ENCODE results near the gene CT45A1.
"Not testable (repeated sequence)": the region's sequence is repeated elsewhere in the genome, so short reads cannot be mapped to it uniquely, and the experiment has no call there.

Gene CT45A1, protein sequence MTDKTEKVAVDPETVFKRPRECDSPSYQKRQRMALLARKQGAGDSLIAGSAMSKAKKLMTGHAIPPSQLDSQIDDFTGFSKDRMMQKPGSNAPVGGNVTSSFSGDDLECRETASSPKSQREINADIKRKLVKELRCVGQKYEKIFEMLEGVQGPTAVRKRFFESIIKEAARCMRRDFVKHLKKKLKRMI

DNA sequence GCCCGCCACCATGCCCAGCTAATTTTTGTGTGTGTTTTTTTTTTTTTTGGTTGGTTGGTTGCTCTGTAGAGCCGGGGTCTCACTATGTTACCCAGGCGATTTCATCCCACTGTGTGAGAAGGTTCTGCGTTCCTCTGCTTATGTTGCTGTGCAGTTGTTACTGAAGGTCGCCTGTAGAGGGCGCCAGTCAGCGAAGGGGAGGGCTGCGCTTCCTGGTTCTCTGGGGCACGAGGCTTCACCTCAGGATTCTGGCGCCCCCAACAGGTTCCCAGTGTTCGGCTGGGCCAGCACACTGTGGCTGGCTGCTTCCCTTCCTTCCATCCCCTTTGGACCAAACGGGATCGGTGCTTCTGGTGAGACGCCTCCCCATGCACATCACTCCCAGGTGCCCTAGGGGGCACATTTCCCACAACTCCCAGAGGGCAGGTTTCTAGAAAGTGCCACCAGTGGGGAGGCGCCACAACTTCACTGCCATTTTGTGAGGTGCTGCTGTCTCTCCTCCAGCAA, at the start of gene CT45A1:
CT45A1 (plus strand) TSS at position 457 of the 507 bp plus-strand sequence. CDS start 5,302 bp downstream, outside the sequence.
- not testable (repeated sequence) for DNase-seq

DNA sequence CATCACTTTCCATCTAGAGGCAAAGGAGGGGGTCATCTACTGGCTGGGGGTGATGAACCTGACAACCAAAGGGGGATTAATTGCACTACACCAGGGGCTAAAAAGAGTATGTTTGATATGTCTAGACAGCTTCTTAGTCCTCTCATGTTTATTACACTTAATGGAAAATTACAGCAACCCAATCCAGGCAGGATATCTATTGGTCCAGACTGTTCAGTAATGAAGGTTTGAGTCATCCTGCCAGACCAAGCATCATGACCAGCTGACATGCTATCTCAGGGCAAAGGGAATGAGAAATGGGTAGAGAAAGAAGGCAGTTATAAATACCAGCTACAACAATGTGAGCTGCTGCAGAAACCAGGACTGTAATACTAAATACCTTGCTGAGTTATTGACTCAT, 40.5 kb upstream of the CT45A1 start:
- not testable (repeated sequence) for DNase-seq

DNA sequence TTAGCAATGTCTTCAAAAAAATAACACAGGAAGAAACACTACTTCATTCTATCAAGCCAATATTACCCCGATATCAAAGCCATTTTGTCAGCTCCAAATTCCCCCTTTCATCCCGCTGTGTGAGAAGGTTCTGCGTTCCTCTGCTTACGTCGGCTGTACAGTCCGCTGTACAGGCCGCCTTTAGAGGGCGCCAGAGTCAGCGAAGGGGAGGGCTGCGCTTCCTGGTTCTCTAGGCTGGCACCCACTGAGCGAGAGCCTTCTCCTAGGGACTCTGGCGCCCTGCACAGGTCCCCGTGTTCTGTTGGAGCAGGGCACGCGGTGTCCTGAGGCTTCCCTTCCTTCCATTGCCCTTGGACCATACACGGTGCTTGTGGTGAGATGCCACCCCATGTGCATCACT, 25.3 kb upstream of the CT45A1 start:
- DNase-seq: no peak

DNA sequence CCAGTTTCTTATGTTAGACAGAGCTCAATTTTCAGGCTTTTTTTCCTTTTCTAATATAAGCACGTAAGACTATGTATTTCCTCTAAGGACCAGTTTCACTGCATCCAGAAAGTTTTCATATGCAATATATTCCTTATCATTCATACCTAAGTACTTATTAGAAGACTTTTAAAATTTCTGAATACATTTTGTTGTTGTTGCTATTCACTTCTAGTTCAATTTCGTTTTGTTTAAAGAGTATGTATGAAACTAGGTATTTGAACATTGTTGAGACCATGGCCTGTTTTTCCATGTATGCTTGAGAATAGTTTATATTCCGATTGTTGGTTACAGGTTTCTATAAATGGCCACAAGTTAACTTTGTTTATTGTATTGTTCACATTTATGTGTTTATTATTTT, 18.0 kb upstream of the CT45A1 start:
- DNase-seq: no peak

DNA sequence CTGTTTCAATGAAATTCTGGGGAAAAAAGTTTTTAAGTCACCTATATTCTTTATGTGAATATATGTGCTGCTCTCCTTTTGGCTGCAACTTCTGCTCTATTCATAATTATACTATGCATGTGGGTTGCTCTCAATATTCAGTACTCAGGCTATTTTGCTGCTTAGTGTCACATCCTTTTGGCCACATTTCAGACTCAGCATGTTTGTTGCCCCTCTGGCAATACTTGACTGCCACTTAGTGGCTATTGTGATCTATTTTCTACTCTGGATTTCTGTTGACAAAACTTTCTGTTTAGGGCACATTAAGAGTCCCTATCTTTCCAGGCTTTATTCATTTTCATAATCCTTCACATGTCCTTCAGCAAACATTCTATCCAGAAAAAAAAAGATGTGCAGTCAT, 15.8 kb upstream of the CT45A1 start:
- no peak for DNase-seq

DNA sequence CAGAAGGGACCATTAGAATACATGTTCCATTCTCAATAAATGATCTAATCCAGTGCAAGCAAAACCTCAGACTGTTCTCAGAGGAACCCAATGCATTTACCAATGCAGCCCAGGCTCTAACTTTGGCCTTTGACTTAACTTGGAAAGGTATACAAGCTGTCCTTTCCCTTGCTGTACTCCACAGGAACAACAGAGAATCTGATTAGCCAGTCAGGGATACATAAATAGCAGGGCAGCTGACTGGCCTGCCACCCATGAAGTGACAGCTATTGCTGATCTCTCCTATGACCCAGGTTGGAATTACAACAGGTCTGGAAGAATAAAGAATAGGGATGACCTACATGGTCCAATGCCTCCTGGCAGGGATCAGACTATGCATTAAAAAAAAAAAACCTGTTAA, 14.5 kb upstream of the CT45A1 start:
- no peak for DNase-seq

DNA sequence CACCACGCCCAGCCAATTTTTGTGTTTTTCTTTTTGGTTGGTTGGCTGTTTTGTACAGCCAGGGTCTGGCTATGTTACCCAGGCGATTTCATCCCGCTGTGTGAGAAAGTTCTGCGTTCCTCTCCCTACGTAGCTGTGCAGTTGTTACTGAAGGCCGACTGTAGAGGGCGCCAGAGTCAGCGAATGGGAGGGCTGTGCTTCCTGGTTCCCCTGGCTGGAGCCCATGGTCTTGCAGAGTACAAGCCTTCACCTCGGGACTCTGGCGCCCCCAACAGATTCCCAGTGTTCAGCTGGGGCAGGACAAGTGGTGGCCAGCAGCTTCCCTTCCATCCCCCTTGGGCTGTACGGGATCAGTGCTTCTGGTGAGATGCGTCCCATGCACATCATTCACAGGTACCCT, 5.6 kb upstream of the CT45A1 start:
- DNase-seq: no peak

DNA sequence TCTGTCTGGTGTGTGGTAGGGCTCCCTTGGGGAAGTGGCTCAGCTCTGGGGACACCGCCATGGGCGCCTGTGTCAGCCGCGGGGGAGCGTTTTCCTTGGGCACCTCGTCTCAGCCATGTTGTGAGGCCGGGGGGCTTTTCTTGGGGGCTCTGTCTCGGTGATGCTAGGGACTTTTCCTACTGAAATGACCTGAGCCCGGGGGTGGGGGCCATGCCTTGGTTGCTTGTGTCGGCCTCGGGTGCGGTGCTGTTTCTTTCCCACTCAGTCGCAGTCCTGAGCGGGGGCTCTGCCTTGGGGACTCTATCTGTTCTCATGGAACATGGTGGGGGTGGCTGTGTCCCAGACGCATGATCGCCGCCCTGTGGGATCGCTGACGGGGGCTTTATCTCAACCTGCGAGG, 356 bp downstream of the CT45A1 start:
- DNase-seq: no peak

DNA sequence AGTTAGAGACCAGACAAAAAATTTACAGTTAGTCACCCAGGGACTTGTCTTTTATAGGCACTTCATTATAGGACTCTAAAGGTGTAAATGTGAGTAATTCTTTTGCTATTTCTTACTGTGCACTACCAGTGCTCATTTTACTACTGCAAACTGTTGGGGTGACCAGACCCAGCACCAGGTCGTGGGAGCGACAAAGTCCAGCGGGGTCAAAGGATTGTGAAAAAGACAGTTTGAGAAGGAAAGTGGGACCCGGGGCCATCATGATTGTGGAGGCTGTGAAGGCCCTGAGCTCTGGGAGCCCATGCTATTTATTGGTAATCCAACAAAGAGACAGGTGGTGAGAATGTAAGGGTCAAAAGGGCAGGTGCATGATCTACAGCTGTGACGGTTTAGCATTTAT, 21.2 kb downstream of the CT45A1 start:
- not testable (repeated sequence) for DNase-seq

DNA sequence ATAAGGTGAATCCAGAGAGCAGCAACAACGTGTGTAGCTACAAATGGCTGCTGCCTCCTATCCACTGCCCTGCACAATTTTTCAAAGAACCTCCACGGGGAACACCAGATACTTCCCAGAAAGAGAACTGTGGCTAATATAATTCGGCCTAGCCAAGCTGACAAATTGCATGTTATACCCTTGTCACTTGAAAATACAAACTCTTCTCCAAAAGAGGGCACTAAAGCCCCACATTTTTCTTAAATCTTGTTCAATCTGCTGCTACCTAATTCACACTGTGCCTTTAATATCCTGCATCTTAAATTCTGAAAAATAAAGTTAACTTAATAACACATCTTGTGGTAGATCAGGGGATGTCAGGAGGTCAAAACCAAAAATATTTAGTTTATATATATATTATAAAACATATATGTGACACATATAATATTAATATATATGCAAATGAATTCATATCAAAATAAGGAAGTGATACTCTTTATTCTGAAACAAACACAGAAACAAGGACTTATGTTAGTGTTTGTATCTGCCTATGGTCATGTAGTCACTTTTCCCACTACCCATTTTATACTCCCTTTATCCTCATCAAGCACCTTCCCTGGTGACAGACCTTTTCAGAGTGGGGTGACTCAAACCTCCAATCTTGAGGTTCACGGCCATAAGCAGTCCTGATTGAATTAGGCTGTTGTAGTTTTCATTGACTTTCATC, 24.1 kb downstream of the CT45A1 start:
- DNase-seq: no peak

DNA sequence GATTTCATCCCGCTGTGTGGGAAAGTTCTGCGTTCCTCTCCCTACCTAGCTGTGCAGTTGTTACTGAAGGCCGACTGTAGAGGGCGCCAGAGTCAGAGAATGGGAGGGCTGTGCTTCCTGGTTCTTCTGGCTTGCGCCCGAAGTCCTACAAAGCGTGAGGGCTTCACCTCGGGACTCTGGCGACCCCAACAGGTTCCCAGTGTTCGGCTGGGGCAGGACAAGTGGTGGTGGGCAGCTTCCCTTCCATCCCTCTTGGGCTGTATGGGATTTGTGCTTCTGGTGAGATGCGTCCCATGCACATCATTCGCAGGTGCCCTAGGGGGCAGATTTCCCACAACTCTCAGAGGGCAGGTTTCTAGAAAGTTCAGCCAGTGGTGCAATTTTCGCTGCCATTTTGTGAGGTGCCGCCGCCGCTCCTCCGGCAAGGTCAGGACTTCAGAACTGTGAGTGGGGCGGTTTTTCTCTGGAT, 27.3 kb downstream of the CT45A1 start:
- no peak for DNase-seq

DNA sequence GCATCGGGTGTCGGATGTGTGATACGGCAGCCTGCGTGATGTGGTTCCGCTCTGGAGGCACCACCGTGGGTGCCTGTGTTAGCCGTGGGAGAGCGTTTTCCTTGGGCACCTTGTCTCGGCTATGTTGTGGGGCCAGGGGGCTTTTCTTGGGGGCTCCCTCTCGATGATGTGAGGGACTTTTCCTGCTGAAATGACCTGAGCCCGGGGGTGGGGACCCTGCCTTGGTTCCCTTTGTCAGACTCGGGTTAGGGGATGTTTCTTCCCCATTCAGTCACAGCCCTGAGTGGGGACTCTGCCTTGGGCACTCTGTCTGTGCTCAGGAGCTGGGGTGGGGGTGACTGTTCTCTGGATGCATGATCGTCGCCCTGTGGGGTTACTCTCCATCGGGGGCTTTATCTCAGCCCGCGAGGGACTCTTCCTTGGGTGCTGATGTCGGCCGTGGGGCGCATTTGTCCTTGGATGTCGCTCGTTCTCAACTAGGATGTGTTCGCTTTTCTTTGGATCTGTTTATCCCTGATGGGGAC, 27.8 kb downstream of the CT45A1 start:
- no peak for DNase-seq

DNA sequence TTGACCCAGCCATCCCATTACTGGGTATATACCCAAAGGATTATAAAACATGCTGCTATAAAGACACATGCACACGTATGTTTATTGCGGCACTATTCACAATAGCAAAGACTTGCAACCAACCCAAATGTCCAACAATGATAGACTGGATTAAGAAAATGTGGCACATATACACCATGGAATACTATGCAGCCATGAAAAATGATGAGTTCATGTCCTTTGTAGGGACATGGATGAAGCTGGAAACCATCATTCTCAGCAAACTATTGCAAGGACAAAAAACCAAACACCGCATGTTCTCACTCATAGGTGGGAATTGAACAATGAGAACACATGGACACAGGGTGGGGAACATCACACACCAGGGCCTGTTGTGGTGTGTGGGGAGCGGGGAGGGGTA, 31.3 kb downstream of the CT45A1 start:
- not testable (repeated sequence) for DNase-seq

DNA sequence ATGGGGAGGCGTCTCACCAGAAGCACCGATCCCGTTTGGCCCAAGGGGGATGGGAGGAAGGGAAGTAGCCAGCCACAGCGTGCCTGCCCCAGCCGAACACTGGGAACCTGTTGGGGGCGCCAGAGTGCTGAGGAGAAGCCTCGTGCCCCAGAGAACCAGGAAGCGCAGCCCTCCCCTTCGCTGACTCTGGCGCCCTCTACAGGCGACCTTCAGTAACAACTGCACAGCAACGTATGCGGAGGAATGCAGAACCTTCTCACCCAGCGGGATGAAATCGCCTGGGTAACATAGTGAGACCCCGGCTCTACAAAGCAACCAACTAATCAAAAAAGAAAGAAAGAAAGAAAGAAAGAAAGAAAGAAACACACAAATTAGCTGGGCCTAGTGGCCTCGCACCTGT, 54.7 kb downstream of the CT45A1 start, which contains the start of gene CT45A3:
CT45A3 (minus strand) TSS at position 101 of the 400 bp plus-strand sequence. CDS start 3,747 bp downstream, outside the sequence.
- not testable (repeated sequence) for DNase-seq

Measured in COR-L47 (cell line).